Astrocyte (in vitro differentiated cells and primary cell): ENCODE data around the gene NPIPA1. TPM values are rescaled to one million over a fixed set of nuclear protein-coding genes. Genes with fewer than 3 reads are reported as not detected.
"Not testable (repeated sequence)": the region's sequence is repeated elsewhere in the genome, so short reads cannot be mapped to it uniquely, and the experiment has no call there.

Experiments used
- DNase-seq: peaks from one replicate; pipeline ENCODE4 v3.0.0-alpha.2; 2010; ENCODE audit warnings: low read depth
- FAIRE-seq: peaks from 2 replicates; lab custom pipeline; 2011; peaks lifted over from hg19 to GRCh38; lab: Jason Lieb, UNC
- H2AFZ ChIP-seq: 2 replicates; pipeline ENCODE4 v1.6.0; 2012; ENCODE audit warnings: low read depth, low read length, inconsistent platforms
- H3K27ac ChIP-seq: 2 replicates; pipeline ENCODE4 v1.5.1; 2011; ENCODE audit warnings: low read depth, low read length, inconsistent platforms
- H3K27me3 ChIP-seq: 2 replicates; pipeline ENCODE4 v1.6.0; 2011; ENCODE audit warnings: low read length, inconsistent platforms; ENCODE audit not compliant: insufficient read depth
- H3K36me3 ChIP-seq: 2 replicates; pipeline ENCODE4 v1.5.1; 2011; ENCODE audit warnings: low read length, inconsistent platforms; ENCODE audit not compliant: insufficient read depth
- H3K4me1 ChIP-seq: 2 replicates; pipeline ENCODE4 v1.5.1; 2011; ENCODE audit warnings: low read length, inconsistent platforms; ENCODE audit not compliant: insufficient read depth
- H3K4me2 ChIP-seq: 2 replicates; pipeline ENCODE4 v1.6.0; 2012; ENCODE audit warnings: low read length, inconsistent platforms
- H3K4me3 ChIP-seq: 2 replicates; pipeline ENCODE4 v1.5.1; 2011; ENCODE audit warnings: low read depth, mild to moderate bottlenecking, low read length, inconsistent platforms; ENCODE audit not compliant: insufficient read depth
- H3K79me2 ChIP-seq: 2 replicates; pipeline ENCODE4 v1.6.0; 2012; ENCODE audit warnings: mild to moderate bottlenecking, low read length, inconsistent platforms; ENCODE audit not compliant: insufficient read depth
- H3K9ac ChIP-seq: 2 replicates; pipeline ENCODE4 v1.6.0; 2012; ENCODE audit warnings: mild to moderate bottlenecking, low read length, inconsistent platforms
- H3K9me3 ChIP-seq: 2 replicates; pipeline ENCODE4 v1.5.1; 2012; ENCODE audit warnings: low read depth, mild to moderate bottlenecking, low read length, inconsistent platforms; ENCODE audit not compliant: insufficient read depth
- H4K20me1 ChIP-seq: 2 replicates; pipeline ENCODE4 v1.6.0; 2012; ENCODE audit warnings: low read length, inconsistent platforms; ENCODE audit not compliant: insufficient read depth
- H3K27ac Mint-ChIP-seq: one replicate; pipeline ENCODE4 v1.8.0; 2021; ENCODE audit warnings: mild to moderate bottlenecking, mixed read lengths; ENCODE audit not compliant: unreplicated experiment
- H3K27me3 Mint-ChIP-seq: one replicate; pipeline ENCODE4 v1.8.0; 2021; ENCODE audit warnings: low read depth, mixed read lengths; ENCODE audit not compliant: unreplicated experiment
- H3K36me3 Mint-ChIP-seq: one replicate; pipeline ENCODE4 v1.8.0; 2021; ENCODE audit warnings: low read depth, mixed read lengths; ENCODE audit not compliant: unreplicated experiment
- H3K4me1 Mint-ChIP-seq: one replicate; pipeline ENCODE4 v1.8.0; 2021; ENCODE audit warnings: low read depth, mixed read lengths; ENCODE audit not compliant: unreplicated experiment
- H3K4me3 Mint-ChIP-seq: one replicate; pipeline ENCODE4 v1.8.0; 2021; ENCODE audit warnings: mild to moderate bottlenecking, moderate library complexity, mixed read lengths; ENCODE audit not compliant: unreplicated experiment
- H3K9me3 Mint-ChIP-seq: one replicate; pipeline ENCODE4 v1.8.0; 2021; ENCODE audit warnings: mild to moderate bottlenecking, mixed read lengths; ENCODE audit not compliant: unreplicated experiment
- total RNA-seq: library from RNA; stranded (reverse); gene quantifications from 2 replicates; pipeline ENCODE4 v1.2.1, GENCODE V29; 2021

NPIPA1 gene
- total RNA-seq, 1 donor from 2014 or later = 114 TPM

DNA sequence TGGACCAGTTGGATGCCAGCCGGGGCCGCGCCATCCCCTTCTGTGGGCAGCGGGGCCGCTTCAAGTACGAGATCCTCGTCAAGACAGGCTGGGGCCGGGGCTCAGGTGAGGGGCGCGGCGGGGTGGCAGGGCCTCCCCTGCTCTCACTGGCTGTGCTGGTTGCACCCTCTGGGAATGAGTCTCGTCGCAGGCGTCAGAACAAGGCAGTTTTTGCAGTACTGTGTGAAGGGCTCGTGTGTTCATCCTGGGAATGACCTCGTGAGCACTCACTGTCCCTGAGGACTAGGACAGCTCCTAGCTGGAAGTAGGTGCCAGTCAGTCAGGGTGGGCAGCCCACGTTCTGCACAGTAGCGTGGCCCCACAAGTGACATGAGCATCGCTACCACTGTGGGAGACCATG, 6.3 kb upstream of the NPIPA1 start:
- not testable (repeated sequence) for H3K4me3 Mint-ChIP-seq, H3K4me1 Mint-ChIP-seq, H3K4me3 ChIP-seq, H4K20me1 ChIP-seq, H3K27me3 ChIP-seq, H3K9ac ChIP-seq, H3K27ac ChIP-seq, H3K27ac Mint-ChIP-seq, H3K79me2 ChIP-seq, H3K36me3 Mint-ChIP-seq, H3K4me2 ChIP-seq, H3K27me3 Mint-ChIP-seq, DNase-seq, H3K36me3 ChIP-seq, H3K9me3 ChIP-seq, H3K9me3 Mint-ChIP-seq, H3K4me1 ChIP-seq, H2AFZ ChIP-seq, FAIRE-seq

DNA sequence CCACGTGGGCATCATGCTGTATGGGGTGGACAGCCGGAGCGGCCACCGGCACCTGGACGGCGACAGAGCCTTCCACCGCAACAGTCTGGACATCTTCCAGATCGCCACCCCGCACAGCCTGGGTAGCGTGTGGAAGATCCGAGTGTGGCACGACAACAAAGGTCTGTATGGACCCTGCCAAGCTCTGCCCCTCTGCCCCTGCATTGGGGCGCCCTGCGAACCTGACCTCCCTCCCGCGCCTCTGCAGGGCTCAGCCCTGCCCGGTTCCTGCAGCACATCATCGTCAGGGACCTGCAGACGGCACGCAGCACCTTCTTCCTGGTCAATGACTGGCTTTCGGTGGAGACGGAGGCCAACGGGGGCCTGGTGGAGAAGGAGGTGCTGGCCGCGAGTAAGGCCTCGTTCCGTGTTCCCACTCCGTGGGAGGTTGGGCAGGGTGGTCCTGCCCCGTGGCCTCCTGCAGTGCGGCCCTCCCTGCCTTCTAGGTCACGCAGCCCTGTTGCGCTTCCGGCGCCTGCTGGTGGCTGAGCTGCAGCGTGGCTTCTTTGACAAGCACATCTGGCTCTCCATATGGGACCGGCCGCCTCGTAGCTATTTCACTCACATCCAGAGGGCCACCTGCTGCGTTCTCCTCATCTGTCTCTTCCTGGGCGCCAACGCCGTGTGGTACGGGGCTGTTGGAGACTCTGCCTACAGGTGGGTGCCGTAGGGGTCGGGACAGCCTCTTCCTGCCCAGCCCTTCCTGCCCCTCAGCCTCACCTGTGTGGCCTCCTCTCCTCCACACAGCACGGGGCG, 4.5 kb upstream of the NPIPA1 start:
- not testable (repeated sequence) for H3K36me3 ChIP-seq, H3K27ac ChIP-seq, H3K27me3 Mint-ChIP-seq, H3K9me3 ChIP-seq, H3K27me3 ChIP-seq, FAIRE-seq, H3K4me3 Mint-ChIP-seq, H3K4me3 ChIP-seq, H3K79me2 ChIP-seq, H3K9me3 Mint-ChIP-seq, H3K36me3 Mint-ChIP-seq, H2AFZ ChIP-seq, H3K27ac Mint-ChIP-seq, H4K20me1 ChIP-seq, H3K4me1 Mint-ChIP-seq, H3K4me2 ChIP-seq, DNase-seq, H3K4me1 ChIP-seq, H3K9ac ChIP-seq

DNA sequence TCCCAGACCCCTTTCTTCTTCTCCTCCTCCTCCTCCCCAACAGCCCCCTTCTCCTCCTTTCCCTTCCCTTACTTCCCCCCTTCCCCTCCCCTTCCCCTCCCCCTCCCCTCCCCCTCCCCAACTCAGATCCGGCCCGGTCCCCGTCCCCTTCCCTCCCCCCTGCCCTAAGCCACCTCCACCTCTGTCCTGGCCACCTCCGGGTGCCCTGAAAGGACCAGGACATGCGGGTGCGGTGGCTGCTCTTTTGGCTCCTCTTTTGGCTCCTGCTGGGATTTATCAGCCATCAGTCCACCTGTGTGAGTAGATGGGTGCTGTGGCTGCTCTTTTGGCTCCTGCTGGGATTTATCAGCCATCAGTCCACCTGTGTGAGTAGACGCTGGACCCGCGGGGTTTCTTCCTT, 751 bp downstream of the NPIPA1 start:
- H3K9ac ChIP-seq, H3K79me2 ChIP-seq, FAIRE-seq, H4K20me1 ChIP-seq, DNase-seq, H3K27ac ChIP-seq, H3K4me1 Mint-ChIP-seq, H3K4me3 Mint-ChIP-seq, H3K9me3 Mint-ChIP-seq, H3K9me3 ChIP-seq, H3K27me3 ChIP-seq, H3K4me3 ChIP-seq, H2AFZ ChIP-seq, H3K27ac Mint-ChIP-seq, H3K4me2 ChIP-seq, H3K4me1 ChIP-seq, H3K27me3 Mint-ChIP-seq, H3K36me3 ChIP-seq, H3K36me3 Mint-ChIP-seq: not testable (repeated sequence)

DNA sequence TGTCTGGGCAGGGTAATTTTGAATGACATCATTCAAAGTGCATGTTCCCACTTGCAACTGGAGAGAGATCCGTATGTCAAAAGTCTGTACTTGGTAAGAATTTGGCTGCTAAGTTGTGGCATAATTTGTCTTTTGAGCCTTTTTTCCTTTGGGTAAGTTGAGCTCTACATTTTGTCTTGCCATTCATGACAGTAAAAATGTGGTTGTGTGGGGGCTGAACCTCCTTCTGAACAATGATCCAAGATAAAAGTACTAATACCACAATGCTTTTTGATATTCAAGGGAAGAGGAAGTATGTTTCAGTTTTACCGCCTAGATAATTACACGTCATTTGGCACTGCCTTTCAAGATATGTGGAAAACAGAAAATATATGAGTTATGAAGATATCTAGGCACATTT, 5.4 kb downstream of the NPIPA1 start:
- not testable (repeated sequence) for H3K36me3 Mint-ChIP-seq, H3K27me3 ChIP-seq, H3K27me3 Mint-ChIP-seq, H3K27ac ChIP-seq, H4K20me1 ChIP-seq, H3K9ac ChIP-seq, H3K4me2 ChIP-seq, H3K4me3 Mint-ChIP-seq, H2AFZ ChIP-seq, FAIRE-seq, H3K27ac Mint-ChIP-seq, H3K79me2 ChIP-seq, H3K36me3 ChIP-seq, H3K4me1 Mint-ChIP-seq, DNase-seq, H3K9me3 ChIP-seq, H3K4me1 ChIP-seq, H3K4me3 ChIP-seq, H3K9me3 Mint-ChIP-seq
